NB4 (cell line): ENCODE data around the gene FAM83G.

ENCODE experiments used
- CTCF ChIP-seq: IDR thresholded peaks from one replicate; pipeline ENCODE4 v1.5.1; 2012; ENCODE audit warnings: low read depth, low read length
- MAX ChIP-seq: IDR thresholded peaks from 2 replicates; pipeline ENCODE4 v1.6.1; 2011; ENCODE audit warnings: low read depth, low read length
- POLR2A ChIP-seq: IDR thresholded peaks from 2 replicates; pipeline ENCODE4 v1.6.1; 2011; ENCODE audit warnings: mild to moderate bottlenecking; ENCODE audit not compliant: insufficient read length; ENCODE audit errors: extremely low read depth

GRCh38 chr17:18999911-19000310 lies 4.7 kb downstream of the FAM83G start:
- no peak for TF ChIP-seq CTCF
- no peak for TF ChIP-seq MAX
- TF ChIP-seq POLR2A = no peak
